Ovary (tissue), 9 donors: Measurements from ENCODE around the gene ACADS. TPM values are rescaled to one million over a fixed set of nuclear protein-coding genes. Genes with fewer than 3 reads are reported as not detected.

Experiments
- DNase-seq, 5 donors: peaks; one replicate each; pipeline ENCODE4 v3.0.0-alpha.2; 2019 to 2020
- H3K27ac ChIP-seq, 2 donors: fragments of 200-600 bp; one replicate each; pipeline versions ENCODE4 v1.5.1 to v1.8.0; 2019 to 2022
- H3K27me3 ChIP-seq: fragments of 200-600 bp; one replicate; pipeline ENCODE4 v1.8.0; 2022
- H3K36me3 ChIP-seq: fragments of 200-600 bp; sonication (generic); one replicate; pipeline ENCODE4 v1.5.1; 2019
- H3K4me1 ChIP-seq: one replicate; pipeline ENCODE4 v1.8.1; 2013; ENCODE audit warnings: mild to moderate bottlenecking, moderate library complexity; ENCODE audit not compliant: insufficient read depth
- H3K4me3 ChIP-seq: fragments of 200-600 bp; sonication (generic); one replicate; pipeline ENCODE4 v1.5.1; 2017
- H3K9me3 ChIP-seq, 2 donors: fragments of 200-600 bp in 1 of 2; sonication (generic) in 1 of 2; one replicate each; pipeline versions ENCODE4 v1.5.1 to v1.8.1; 2013 to 2019; ENCODE audit warnings: mild to moderate bottlenecking in 1 of 2, moderate library complexity in 1 of 2
- EP300 ChIP-seq: sonication (generic); formaldehyde crosslinking; IDR thresholded peaks from one replicate; pipeline ENCODE4 v1.6.1; 2017; ENCODE audit warnings: antibody characterized with exemption
- POLR2A ChIP-seq: fragments of 450-650 bp; IDR thresholded peaks from one replicate; pipeline ENCODE4 v1.6.1; 2017; ENCODE audit warnings: antibody characterized with exemption, mild to moderate bottlenecking, moderate library complexity
- WGBS, 3 donors: extraction: QIAGEN DNeasy Blood & Tissue Kit in 1 of 3; methylation state at CpG; one replicate each; pipeline versions ENCODE4 v1.1.5 to v1.1.7; 2013 to 2017; 5-methylcytosine and 5-hydroxymethylcytosine counted together
- intact Hi-C, 4 donors: fragments of 100-400 bp; cut with DNase I; formaldehyde crosslinking; loops; one replicate each; pipeline versions ENCODE4 v1.11.0 to v1.15.1; 2022 to 2023
- polyA plus RNA-seq, 2 donors: library from polyadenylated mRNA; stranded (reverse); fragments of 200-250 nt in 1 of 2; fragments of 350-450 nt in 1 of 2; fragmentation: Illumina TruSeq in 1 of 2; extraction: RNeasy Lipid Tissue Mini Kit (QIAGEN cat#74804) in 1 of 2; gene quantifications; one replicate each; pipeline ENCODE4 v1.2.3, GENCODE V29; 2013 to 2014
- total RNA-seq, 7 donors: library from RNA; depleted of rRNA in 2 of 7; stranded (reverse); fragments of >200 nt in 2 of 7; fragmentation: NEBNext Ultra II Directional in 3 of 7; extraction: Animal tissue kit (Norgen Biotek cat#: 25700) in 3 of 7; gene quantifications; one replicate each; pipeline versions ENCODE4 v1.1.0 to v1.2.4, GENCODE V29; 2016 to 2023
- TF ChIP-seq, protein P1 (sequence below), 3 donors: fragments of 450-650 bp in 2 of 3; fragments of 200-600 bp in 1 of 3; IDR thresholded peaks; one replicate each; pipeline versions ENCODE4 v1.5.1 to v1.8.0; 2016 to 2022; ENCODE audit warnings: antibody characterized with exemption in 3 of 3, mild to moderate bottlenecking in 1 of 3
- donor health status: DM: no; HTN: no; CAD: no; lungs with moderate emphysema.
- donor health status: DM: no; HTN: no; CAD: no.
- donor health status: Bipolar disorder and iron deficiency.
- donor health status: DM: yes; HTN: yes; CAD: no.
- donor health status: DM: no; HTN: no; CAD: no.
- donor health status: DM: yes; HTN: yes; CAD: no.

The ACADS gene
- total and polyA plus RNA-seq, 9 donors, result 1.0 to 17.5 (median 13.9) TPM

DNA sequence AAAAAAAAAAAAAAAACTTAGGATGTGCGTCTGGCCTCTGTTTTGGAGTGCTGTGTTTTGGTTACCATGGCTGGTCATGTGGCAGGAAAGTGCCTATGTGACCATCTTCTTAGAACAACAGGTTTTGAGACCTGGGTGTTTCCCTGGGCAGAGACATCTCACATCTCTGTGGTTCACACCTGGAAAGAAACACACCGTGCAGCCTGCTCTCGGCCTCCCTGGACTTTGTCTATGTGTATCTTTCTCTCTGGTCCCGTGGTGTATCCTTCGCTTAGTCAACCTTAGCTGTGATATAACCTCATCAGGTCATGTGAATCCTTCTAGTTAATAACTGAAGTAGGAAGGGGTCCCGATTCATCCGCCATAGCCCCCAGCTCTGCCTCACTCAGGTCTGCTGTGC is 22.6 kb downstream of the ACADS start:
- 89 to 90% (median 89%) methylated on average over 7 of the region's 7 CpGs for WGBS, 3 donors
- intact Hi-C loops, result no loop called here
- TF ChIP-seq EP300, result no peak
- TF ChIP-seq, protein P1, sequence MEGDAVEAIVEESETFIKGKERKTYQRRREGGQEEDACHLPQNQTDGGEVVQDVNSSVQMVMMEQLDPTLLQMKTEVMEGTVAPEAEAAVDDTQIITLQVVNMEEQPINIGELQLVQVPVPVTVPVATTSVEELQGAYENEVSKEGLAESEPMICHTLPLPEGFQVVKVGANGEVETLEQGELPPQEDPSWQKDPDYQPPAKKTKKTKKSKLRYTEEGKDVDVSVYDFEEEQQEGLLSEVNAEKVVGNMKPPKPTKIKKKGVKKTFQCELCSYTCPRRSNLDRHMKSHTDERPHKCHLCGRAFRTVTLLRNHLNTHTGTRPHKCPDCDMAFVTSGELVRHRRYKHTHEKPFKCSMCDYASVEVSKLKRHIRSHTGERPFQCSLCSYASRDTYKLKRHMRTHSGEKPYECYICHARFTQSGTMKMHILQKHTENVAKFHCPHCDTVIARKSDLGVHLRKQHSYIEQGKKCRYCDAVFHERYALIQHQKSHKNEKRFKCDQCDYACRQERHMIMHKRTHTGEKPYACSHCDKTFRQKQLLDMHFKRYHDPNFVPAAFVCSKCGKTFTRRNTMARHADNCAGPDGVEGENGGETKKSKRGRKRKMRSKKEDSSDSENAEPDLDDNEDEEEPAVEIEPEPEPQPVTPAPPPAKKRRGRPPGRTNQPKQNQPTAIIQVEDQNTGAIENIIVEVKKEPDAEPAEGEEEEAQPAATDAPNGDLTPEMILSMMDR (IDR thresholded peaks at IDR 0.05), result no peak
- no peak for TF ChIP-seq POLR2A
- H3K9me3 ChIP-seq, result no peaks in the 10 kb centered on the region
- no peaks in the 10 kb centered on the region for H3K27me3 ChIP-seq
- H3K36me3 ChIP-seq, result no peaks in the 10 kb centered on the region
- H3K27ac ChIP-seq, result no peak overlapping the region
- H3K4me3 ChIP-seq, result no peak overlapping the region
- no peaks in the 10 kb centered on the region for H3K4me1 ChIP-seq
- DNase-seq, result no peak

DNA sequence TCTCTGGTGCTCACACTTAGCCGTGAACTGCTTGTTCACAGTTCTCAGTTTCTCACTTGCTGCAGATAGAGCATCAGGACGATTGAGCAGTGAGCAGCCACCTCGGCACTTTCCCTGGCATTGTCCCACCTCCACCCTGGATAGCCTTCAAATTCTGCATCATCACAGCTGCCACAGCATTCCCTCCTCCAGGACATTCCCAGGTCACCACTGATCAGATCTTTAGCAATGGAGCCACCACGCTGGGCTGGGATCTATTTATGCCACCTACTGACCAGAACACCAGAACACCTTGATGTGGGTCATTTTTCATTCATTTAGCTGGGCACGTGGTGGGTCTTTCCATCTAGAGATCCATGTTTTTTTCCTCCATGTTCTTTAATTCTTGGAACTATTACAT is 23.6 kb downstream of the ACADS start:
- no peaks in the 10 kb centered on the region for H3K4me1 ChIP-seq
- no peak overlapping the region for H3K4me3 ChIP-seq
- 67 to 70% (median 70%) methylated on average over 5 of the region's 5 CpGs for WGBS, 3 donors
- H3K27ac ChIP-seq, result no peak overlapping the region
- DNase-seq, result no peak
- no peaks in the 10 kb centered on the region for H3K36me3 ChIP-seq
- H3K9me3 ChIP-seq, result no peaks in the 10 kb centered on the region
- intact Hi-C loops, result no loop called here
- no peak for TF ChIP-seq POLR2A
- no peak for TF ChIP-seq EP300
- TF ChIP-seq, protein P1 (IDR thresholded peaks at IDR 0.05), result no peak
- no peaks in the 10 kb centered on the region for H3K27me3 ChIP-seq

DNA sequence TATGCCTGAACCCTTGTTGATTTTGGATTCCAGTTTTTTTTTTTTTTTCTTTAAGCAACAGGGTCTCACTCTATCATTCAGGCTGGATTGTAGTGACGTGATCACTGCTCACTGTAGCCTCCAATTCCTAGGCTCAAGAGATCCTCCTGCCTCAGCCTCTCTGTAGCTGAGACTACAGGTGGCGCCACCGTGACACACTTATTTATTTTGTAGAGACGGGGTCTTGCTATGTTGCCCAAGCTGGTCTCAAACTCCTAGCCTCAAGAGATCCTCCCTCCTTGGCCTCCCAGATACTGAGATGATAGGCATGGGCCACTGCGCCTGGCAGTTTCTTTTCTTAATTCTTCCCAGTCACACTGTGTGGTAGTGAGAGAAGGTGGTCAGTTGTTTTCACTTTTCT is 25.2 kb downstream of the ACADS start:
- intact Hi-C loops, result no loop called here
- 93 to 96% (median 96%) methylated on average over 5 of the region's 5 CpGs for WGBS, 3 donors
- no peaks in the 10 kb centered on the region for H3K4me1 ChIP-seq
- no peak for TF ChIP-seq POLR2A
- H3K36me3 ChIP-seq, result no peaks in the 10 kb centered on the region
- H3K9me3 ChIP-seq, result no peaks in the 10 kb centered on the region
- no peaks in the 10 kb centered on the region for H3K27me3 ChIP-seq
- no peak overlapping the region for H3K27ac ChIP-seq
- H3K4me3 ChIP-seq, result no peak overlapping the region
- no peak for DNase-seq

DNA sequence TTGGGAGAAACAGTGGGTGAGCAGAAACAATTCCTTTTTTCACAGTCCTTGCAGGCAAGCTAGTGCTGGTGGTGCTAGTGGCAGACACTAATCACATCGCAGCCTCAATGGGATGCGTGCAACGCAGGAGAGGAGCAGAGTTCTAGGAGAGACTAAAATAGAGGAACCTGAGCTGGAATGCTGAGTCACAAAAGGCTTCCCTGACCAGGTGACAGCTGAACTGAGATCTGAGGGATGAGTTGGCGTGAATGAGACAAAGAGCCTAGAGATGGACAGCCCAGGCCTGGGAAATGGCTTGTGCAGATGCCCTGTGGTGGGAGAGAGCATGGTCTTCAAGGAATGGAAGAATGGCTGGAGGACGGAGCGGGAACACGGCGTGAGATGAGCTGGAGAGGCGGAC is 25.8 kb downstream of the ACADS start:
- no peaks in the 10 kb centered on the region for H3K36me3 ChIP-seq
- H3K4me1 ChIP-seq, result no peaks in the 10 kb centered on the region
- intact Hi-C loops, result no loop called here
- H3K27ac ChIP-seq, result no peak overlapping the region
- H3K9me3 ChIP-seq, result no peaks in the 10 kb centered on the region
- WGBS, 3 donors, result 95 to 97% (median 96%) methylated on average over 9 of the region's 9 CpGs
- DNase-seq, result no peak
- H3K27me3 ChIP-seq, result no peaks in the 10 kb centered on the region
- no peak overlapping the region for H3K4me3 ChIP-seq
- TF ChIP-seq, protein P1 (IDR thresholded peaks at IDR 0.05), result no peak
- TF ChIP-seq POLR2A, result no peak
- TF ChIP-seq EP300, result no peak

DNA sequence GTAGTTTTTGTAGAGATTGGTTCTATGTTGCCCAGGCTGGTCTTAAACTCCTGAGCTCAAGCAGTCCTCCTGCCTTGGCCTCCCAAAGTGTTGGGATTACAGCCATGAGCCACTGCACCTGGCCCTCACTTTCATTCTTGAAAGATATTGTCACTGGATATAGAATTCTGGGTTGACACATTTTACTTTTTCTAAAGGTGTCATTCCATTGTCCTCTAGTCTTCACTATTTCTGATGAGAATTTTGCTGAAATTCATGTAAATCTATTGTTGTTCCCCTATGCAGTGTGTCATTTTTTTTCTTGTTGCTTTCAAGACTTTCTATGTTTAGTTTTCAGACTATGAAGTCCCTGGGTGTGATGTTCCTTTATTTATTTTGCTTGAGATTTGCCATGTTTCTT is 29.2 kb downstream of the ACADS start:
- no peak for DNase-seq
- H3K36me3 ChIP-seq, result no peaks in the 10 kb centered on the region
- no peaks in the 10 kb centered on the region for H3K4me1 ChIP-seq
- intact Hi-C loops, result no loop called here
- H3K27ac ChIP-seq, result no peak overlapping the region
- no peak overlapping the region for H3K4me3 ChIP-seq
- no peaks in the 10 kb centered on the region for H3K27me3 ChIP-seq
- H3K9me3 ChIP-seq, result no peaks in the 10 kb centered on the region
- TF ChIP-seq EP300, result no peak
- no peak for TF ChIP-seq POLR2A
- TF ChIP-seq, protein P1 (IDR thresholded peaks at IDR 0.05), result no peak
